ENCODE data around the gene PRKAR1A.
"Not testable (repeated sequence)": the region's sequence is repeated elsewhere in the genome, so short reads cannot be mapped to it uniquely, and the experiment has no call there.

Gene PRKAR1A

GRCh38 chr17:68579194-68579927, 67.1 kb downstream of the PRKAR1A start:
- no peak for DNase-seq (ENCODE audit: low read depth)

GRCh38 chr17:68580236-68580770, 68.1 kb downstream of the PRKAR1A start:
- DNase-seq (ENCODE audit: low read depth): no peak

- DNase-seq (ENCODE audit: low read depth): no peak
Observed at GRCh38 chr17:68581863-68582645, 69.8 kb downstream of the PRKAR1A start.

GRCh38 chr17:68582867-68583266, 70.6 kb downstream of the PRKAR1A start:
- not testable (repeated sequence) for DNase-seq (ENCODE audit: low read depth)

GRCh38 chr17:68584581-68585303, 72.5 kb downstream of the PRKAR1A start:
- DNase-seq (ENCODE audit: low read depth): no peak

GRCh38 chr17:68585643-68586042, 73.4 kb downstream of the PRKAR1A start:
- no peak for DNase-seq (ENCODE audit: low read depth)

- no peak for DNase-seq (ENCODE audit: low read depth)
Observed at GRCh38 chr17:68587026-68587425, 74.8 kb downstream of the PRKAR1A start.

GRCh38 chr17:68587847-68588246, 75.6 kb downstream of the PRKAR1A start:
- DNase-seq (ENCODE audit: low read depth): no peak

- no peak for DNase-seq (ENCODE audit: low read depth)
Observed at GRCh38 chr17:68588362-68588761, 76.1 kb downstream of the PRKAR1A start.

- no peak for DNase-seq (ENCODE audit: low read depth)
Observed at GRCh38 chr17:68589086-68589485, 76.9 kb downstream of the PRKAR1A start.

GRCh38 chr17:68591583-68591982, 79.4 kb downstream of the PRKAR1A start:
- no peak for DNase-seq (ENCODE audit: low read depth)

GRCh38 chr17:68592009-68592408, 79.8 kb downstream of the PRKAR1A start:
- no peak for DNase-seq (ENCODE audit: low read depth)

- DNase-seq (ENCODE audit: low read depth): no peak
Observed at GRCh38 chr17:68592682-68593641, 80.7 kb downstream of the PRKAR1A start.

GRCh38 chr17:68594552-68594951, 82.3 kb downstream of the PRKAR1A start:
- no peak for DNase-seq (ENCODE audit: low read depth)

GRCh38 chr17:68595496-68595895, 83.3 kb downstream of the PRKAR1A start:
- no peak for DNase-seq (ENCODE audit: low read depth)

- DNase-seq (ENCODE audit: low read depth): no peak
Observed at GRCh38 chr17:68595986-68596385, 83.8 kb downstream of the PRKAR1A start.

- no peak for DNase-seq (ENCODE audit: low read depth)
Observed at GRCh38 chr17:68596411-68596945, 84.2 kb downstream of the PRKAR1A start.

GRCh38 chr17:68598074-68598473, 85.8 kb downstream of the PRKAR1A start:
- no peak for DNase-seq (ENCODE audit: low read depth)

- DNase-seq (ENCODE audit: low read depth): no peak
Observed at GRCh38 chr17:68598545-68598961, 86.3 kb downstream of the PRKAR1A start.

- DNase-seq (ENCODE audit: low read depth): no peak
Observed at GRCh38 chr17:68599091-68599490, 86.9 kb downstream of the PRKAR1A start.

GRCh38 chr17:68599552-68600066, 87.4 kb downstream of the PRKAR1A start:
- DNase-seq (ENCODE audit: low read depth): no peak

Measured in stimulated activated CD8-positive, alpha-beta memory T cell treated with anti-CD3 and anti-CD28 coated beads, Interleukin-15, amount 100 ng/mL, for 24 hours (primary cell).